ENCODE measurements around the gene TECTA.

DNA sequence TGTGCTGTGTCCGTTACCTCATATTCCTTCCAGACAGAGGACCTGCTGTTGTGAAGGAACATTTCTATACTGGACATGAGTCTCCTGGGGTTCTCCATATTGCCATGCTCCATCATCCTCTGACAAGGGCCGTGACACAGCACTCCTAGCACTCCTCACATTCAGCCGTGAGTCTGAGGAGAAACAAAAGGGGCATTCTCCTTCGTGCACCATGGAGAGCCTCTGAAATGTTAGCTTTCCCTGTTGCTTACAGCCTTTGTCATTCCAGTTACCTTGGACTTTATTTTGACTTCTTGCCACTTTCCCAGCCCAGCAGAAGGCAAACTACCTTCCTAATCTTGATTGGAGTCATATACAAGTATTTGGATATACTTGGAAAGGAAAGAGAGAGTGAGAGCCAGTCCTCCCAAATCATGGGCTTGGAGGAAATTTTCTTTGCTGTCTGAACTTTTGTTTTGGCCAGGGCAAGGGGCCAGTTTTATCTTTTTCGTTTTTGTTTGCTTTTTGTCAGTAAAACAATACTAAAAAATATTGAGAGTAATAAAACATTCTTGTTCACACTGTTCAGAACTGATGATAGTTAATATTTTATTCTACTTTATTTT is 29.1 kb upstream of the TECTA start:
- TF ChIP-seq, protein P1, sequence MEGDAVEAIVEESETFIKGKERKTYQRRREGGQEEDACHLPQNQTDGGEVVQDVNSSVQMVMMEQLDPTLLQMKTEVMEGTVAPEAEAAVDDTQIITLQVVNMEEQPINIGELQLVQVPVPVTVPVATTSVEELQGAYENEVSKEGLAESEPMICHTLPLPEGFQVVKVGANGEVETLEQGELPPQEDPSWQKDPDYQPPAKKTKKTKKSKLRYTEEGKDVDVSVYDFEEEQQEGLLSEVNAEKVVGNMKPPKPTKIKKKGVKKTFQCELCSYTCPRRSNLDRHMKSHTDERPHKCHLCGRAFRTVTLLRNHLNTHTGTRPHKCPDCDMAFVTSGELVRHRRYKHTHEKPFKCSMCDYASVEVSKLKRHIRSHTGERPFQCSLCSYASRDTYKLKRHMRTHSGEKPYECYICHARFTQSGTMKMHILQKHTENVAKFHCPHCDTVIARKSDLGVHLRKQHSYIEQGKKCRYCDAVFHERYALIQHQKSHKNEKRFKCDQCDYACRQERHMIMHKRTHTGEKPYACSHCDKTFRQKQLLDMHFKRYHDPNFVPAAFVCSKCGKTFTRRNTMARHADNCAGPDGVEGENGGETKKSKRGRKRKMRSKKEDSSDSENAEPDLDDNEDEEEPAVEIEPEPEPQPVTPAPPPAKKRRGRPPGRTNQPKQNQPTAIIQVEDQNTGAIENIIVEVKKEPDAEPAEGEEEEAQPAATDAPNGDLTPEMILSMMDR (IDR thresholded peaks at IDR 0.05; ENCODE audit: borderline replicate concordance, extremely low read depth, low read length, poor library complexity, severe bottlenecking) = no peak
- TF ChIP-seq EZH2 (IDR thresholded peaks at IDR 0.05; ENCODE audit: borderline replicate concordance, low read depth, low read length, severe bottlenecking) = no peak
